PC-3 (cell line): ENCODE data around the gene RALY. TPM values are rescaled to one million over a fixed set of nuclear protein-coding genes. Genes with fewer than 3 reads are reported as not detected.

Source experiments
- ATAC-seq: fragments of 200-7000 bp; cut with Tn5 transposase; 2 replicates; pipeline ENCODE4 v1.9.1; 2020; ENCODE audit warnings: mild to moderate bottlenecking, moderate library complexity
- BruUV-seq: library from RNA; stranded (reverse); fragments of 400-500 nt; replicated peaks from 2 replicates; lab custom pipeline; 2021; lab: Mats Ljungman, UMichigan
- CTCF ChIA-PET: fragments of 300-600 bp; sonication (Branson Sonifier 250); formaldehyde crosslinking; loops from one replicate; lab custom pipeline; 2022; ENCODE audit warnings: antibody characterized with exemption; lab: Charles Lee
- POLR2A ChIA-PET: fragments of 300-600 bp; sonication (Branson Sonifier 250); formaldehyde crosslinking; loops from one replicate; lab custom pipeline; 2022; ENCODE audit warnings: antibody characterized with exemption; ENCODE audit not compliant: unreplicated experiment; lab: Charles Lee
- DNase-seq: peaks from one replicate; pipeline ENCODE4 v3.0.0-alpha.2; 2015
- H2AFZ ChIP-seq: fragments of 300-600 bp; sonication (generic); 2 replicates; pipeline ENCODE4 v1.6.0; 2016; ENCODE audit warnings: antibody characterized with exemption, low read length
- H3F3A ChIP-seq: fragments of 300-600 bp; sonication (generic); one replicate; pipeline ENCODE4 v1.6.0; 2017; ENCODE audit warnings: antibody characterized with exemption, low read length, control low read depth, mild to moderate bottlenecking; ENCODE audit not compliant: unreplicated experiment
- H3K27ac ChIP-seq: fragments of 300-600 bp; sonication (generic); 2 replicates; pipeline ENCODE4 v1.5.1; 2016; ENCODE audit warnings: mild to moderate bottlenecking, low read length
- H3K27me3 ChIP-seq: fragments of 300-600 bp; sonication (generic); 2 replicates; pipeline ENCODE4 v1.6.1; 2016; ENCODE audit warnings: low read length, mixed read lengths
- H3K36me3 ChIP-seq: fragments of 300-600 bp; sonication (generic); 2 replicates; pipeline ENCODE4 v1.6.1; 2016; ENCODE audit warnings: low read depth, mixed run types, low read length, mixed read lengths
- H3K4me1 ChIP-seq: fragments of 300-600 bp; sonication (generic); 2 replicates; pipeline ENCODE4 v1.5.1; 2016; ENCODE audit warnings: low read length; ENCODE audit not compliant: insufficient read depth
- H3K4me2 ChIP-seq: fragments of 300-600 bp; sonication (generic); 2 replicates; pipeline ENCODE4 v1.6.0; 2016; ENCODE audit warnings: low read length
- H3K4me3 ChIP-seq: fragments of 300-600 bp; sonication (generic); 2 replicates; pipeline ENCODE4 v1.5.1; 2016; ENCODE audit warnings: mild to moderate bottlenecking, low read length, mixed read lengths
- H3K79me2 ChIP-seq: fragments of 300-600 bp; sonication (generic); 2 replicates; pipeline ENCODE4 v1.6.1; 2017; ENCODE audit warnings: low read length, mixed read lengths
- H3K9ac ChIP-seq: fragments of 300-600 bp; sonication (generic); 2 replicates; pipeline ENCODE4 v1.6.0; 2016; ENCODE audit warnings: mild to moderate bottlenecking, low read length
- H3K9me2 ChIP-seq: fragments of 300-600 bp; sonication (generic); replicated peaks from 2 replicates; pipeline ENCODE4 v1.6.1; 2016; ENCODE audit warnings: mixed run types, low read length, mixed read lengths
- H3K9me3 ChIP-seq: fragments of 300-600 bp; sonication (generic); 2 replicates; pipeline ENCODE4 v1.6.1; 2016; ENCODE audit warnings: low read length, mixed read lengths
- H4K20me1 ChIP-seq: fragments of 300-600 bp; sonication (generic); 2 replicates; pipeline ENCODE4 v1.6.1; 2016; ENCODE audit warnings: low read length, mixed read lengths
- CTCF ChIP-seq: fragments of 300-600 bp; sonication (generic); conservative IDR thresholded peaks from 2 replicates; pipeline ENCODE4 v1.5.1; 2017; ENCODE audit warnings: antibody characterized with exemption, low read depth, mild to moderate bottlenecking, low read length
- EZH2 ChIP-seq: fragments of 300-600 bp; sonication (generic); IDR thresholded peaks from one replicate; pipeline ENCODE4 v1.6.1; 2017; ENCODE audit warnings: antibody characterized with exemption, mild to moderate bottlenecking, low read length; ENCODE audit not compliant: unreplicated experiment
- EZH2phosphoT487 ChIP-seq: fragments of 300-600 bp; sonication (generic); IDR thresholded peaks from 2 replicates; pipeline ENCODE4 v1.6.1; 2018; ENCODE audit warnings: mild to moderate bottlenecking, antibody characterized with exemption, low read length, borderline replicate concordance
- intact Hi-C: fragments of 100-400 bp; cut with micrococcal nuclease; formaldehyde crosslinking; loops from 2 replicates; pipeline ENCODE4 v1.9.0; 2023
- total RNA-seq: library from RNA; depleted of rRNA; stranded (reverse); fragments of >200 nt; gene quantifications from 2 replicates; pipeline ENCODE4 v1.2.3, GENCODE V29; 2014

RALY gene
- total RNA-seq, 1 experiment from 2014 or later, result 160 TPM

- Histone ChIP-seq H3K4me3 (no peak overlapping the region), H3K27ac (no peak overlapping the region), H3K27me3 (no peaks in the 10 kb centered on the region), H3K79me2 (peaks cover 50% of the 10 kb centered on the region), H3K4me2 (no peak overlapping the region), H3K36me3 (no peaks in the 10 kb centered on the region), H3F3A (no peaks in the 10 kb centered on the region), H3K9me3 (no peaks in the 10 kb centered on the region), H2AFZ (no peak overlapping the region), H3K9me2 (no peaks in the 10 kb centered on the region), H3K9ac (no peak overlapping the region), H3K4me1 (no peaks in the 10 kb centered on the region), H4K20me1 (peaks cover 34% of the 10 kb centered on the region; the same call in 1 of the 2 replicates)
- DNase-seq (no peak), ATAC-seq (no peak)
- ChIA-PET CTCF (no interaction called here), POLR2A (no interaction called here)
- intact Hi-C loops, result no loop called here
- TF ChIP-seq CTCF, result no peak
- TF ChIP-seq EZH2, result no peak
- no peak for TF ChIP-seq EZH2phosphoT487
- BruUV-seq, result no TSS peak
These were observed 53.4 kb downstream of the RALY start for GRCh38 chr20:34047010-34047687.

- CTCF ChIA-PET, result no interaction called here
These were observed 54.2 kb downstream of the RALY start for GRCh38 chr20:34047917-34048316.

More at GRCh38 chr20:34047917-34048316, 54.2 kb downstream of the RALY start:
- no peak for DNase-seq
- no peak overlapping the region for H3K4me3 ChIP-seq
- no peak for ATAC-seq
- H3K27ac ChIP-seq, result no peak overlapping the region
- H3K36me3 ChIP-seq, result no peaks in the 10 kb centered on the region
- no peak overlapping the region for H3K4me2 ChIP-seq
- no peak overlapping the region for H2AFZ ChIP-seq
- intact Hi-C loops, result no loop called here
- H3F3A ChIP-seq, result no peaks in the 10 kb centered on the region
- no peaks in the 10 kb centered on the region for H3K9me3 ChIP-seq
- no peaks in the 10 kb centered on the region for H3K27me3 ChIP-seq
- H3K9me2 ChIP-seq, result no peaks in the 10 kb centered on the region
- peaks cover 50% of the 10 kb centered on the region for H3K79me2 ChIP-seq
- H3K4me1 ChIP-seq, result no peaks in the 10 kb centered on the region
- H3K9ac ChIP-seq, result no peak overlapping the region
- TF ChIP-seq EZH2 (no peak), EZH2phosphoT487 (no peak), CTCF (no peak)
- POLR2A ChIA-PET, result no interaction called here
- peaks cover 27% of the 10 kb centered on the region; the same call in 1 of the 2 replicates for H4K20me1 ChIP-seq
- BruUV-seq, result no TSS peak
